IMR-90 (cell line): ENCODE data around the gene FGF5.

Source experiments
- BHLHE40 ChIP-seq: fragments of 150-350 bp; IDR thresholded peaks from 2 replicates; pipeline ENCODE4 v1.6.1; 2016; ENCODE audit warnings: mild to moderate bottlenecking, low read depth, low read length
- CEBPB ChIP-seq: IDR thresholded peaks from 2 replicates; pipeline ENCODE4 v1.6.1; 2012; ENCODE audit warnings: low read depth, low read length, improper control_type of control experiment
- CHD1 ChIP-seq: IDR thresholded peaks from 2 replicates; pipeline ENCODE4 v1.6.1; 2012; ENCODE audit warnings: low read depth, low read length, improper control_type of control experiment
- CTCF ChIP-seq: conservative IDR thresholded peaks from 2 replicates; pipeline ENCODE4 v1.5.1; 2012; ENCODE audit warnings: mild to moderate bottlenecking, low read depth, low read length, improper control_type of control experiment
- MAZ ChIP-seq: IDR thresholded peaks from 2 replicates; pipeline ENCODE4 v1.6.1; 2012; ENCODE audit warnings: low read depth, mild to moderate bottlenecking, low read length, improper control_type of control experiment, moderate library complexity, borderline replicate concordance
- MXI1 ChIP-seq: IDR thresholded peaks from 2 replicates; pipeline ENCODE4 v1.6.1; 2012; ENCODE audit warnings: low read depth, mild to moderate bottlenecking, low read length, moderate library complexity, borderline replicate concordance
- NFE2L2 ChIP-seq: fragments of 150-350 bp; IDR thresholded peaks from 2 replicates; pipeline ENCODE4 v1.6.1; 2016; ENCODE audit warnings: low read depth, mild to moderate bottlenecking, low read length
- POLR2A ChIP-seq: IDR thresholded peaks from 2 replicates; pipeline ENCODE4 v1.6.1; 2012; ENCODE audit warnings: mild to moderate bottlenecking, low read depth, low read length
- RAD21 ChIP-seq: IDR thresholded peaks from 2 replicates; pipeline ENCODE4 v1.6.1; 2012; ENCODE audit warnings: low read length, improper control_type of control experiment
- RCOR1 ChIP-seq: IDR thresholded peaks from 2 replicates; pipeline ENCODE4 v1.6.1; 2012; ENCODE audit warnings: mild to moderate bottlenecking, low read length, improper control_type of control experiment; ENCODE audit not compliant: insufficient replicate concordance
- RFX5 ChIP-seq: IDR thresholded peaks from 2 replicates; pipeline ENCODE4 v1.8.0; 2012; ENCODE audit warnings: low read depth, mild to moderate bottlenecking, low read length, moderate library complexity
- SMC3 ChIP-seq: fragments of 150-350 bp; IDR thresholded peaks from 2 replicates; pipeline ENCODE4 v1.6.1; 2016; ENCODE audit warnings: low read depth, mild to moderate bottlenecking, antibody characterized with exemption, low read length, moderate library complexity
- USF2 ChIP-seq: fragments of 150-350 bp; IDR thresholded peaks from 2 replicates; pipeline ENCODE4 v1.6.1; 2017; ENCODE audit warnings: mild to moderate bottlenecking, antibody characterized with exemption, low read length, low read depth
- TF ChIP-seq, protein P1 (sequence below): fragments of 150-350 bp; IDR thresholded peaks from 2 replicates; pipeline ENCODE4 v1.6.1; 2016; ENCODE audit warnings: low read depth, mild to moderate bottlenecking, low read length, moderate library complexity, borderline replicate concordance

DNA sequence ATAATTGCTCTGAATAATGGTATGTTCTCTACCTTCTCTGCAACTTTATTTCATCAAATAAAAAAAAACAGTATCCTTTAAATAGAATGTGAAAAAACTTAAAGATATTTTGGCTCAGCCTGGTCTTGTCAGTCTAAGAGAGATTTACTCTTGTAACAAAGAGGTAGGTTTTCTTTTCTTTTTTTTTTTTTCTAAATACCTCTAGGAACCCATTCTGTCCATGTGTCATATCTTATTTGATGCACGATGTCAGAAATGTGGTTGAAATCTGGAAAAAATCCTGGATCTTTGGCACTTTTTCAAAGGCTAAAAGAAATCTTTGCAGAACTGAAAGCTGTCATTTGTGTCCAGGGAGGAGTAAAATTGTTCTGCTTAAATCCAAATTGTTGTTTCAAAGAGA, 17.3 kb upstream of the FGF5 start:
- no peak for TF ChIP-seq POLR2A
- no peak for TF ChIP-seq RFX5
- no peak for TF ChIP-seq CHD1
- no peak for TF ChIP-seq SMC3
- TF ChIP-seq CTCF: no peak
- no peak for TF ChIP-seq USF2
- no peak for TF ChIP-seq BHLHE40
- TF ChIP-seq CEBPB: no peak
- TF ChIP-seq RCOR1: no peak
- no peak for TF ChIP-seq RAD21
- no peak for TF ChIP-seq MXI1
- no peak for TF ChIP-seq MAZ
- no peak for TF ChIP-seq NFE2L2
- TF ChIP-seq, protein P1, sequence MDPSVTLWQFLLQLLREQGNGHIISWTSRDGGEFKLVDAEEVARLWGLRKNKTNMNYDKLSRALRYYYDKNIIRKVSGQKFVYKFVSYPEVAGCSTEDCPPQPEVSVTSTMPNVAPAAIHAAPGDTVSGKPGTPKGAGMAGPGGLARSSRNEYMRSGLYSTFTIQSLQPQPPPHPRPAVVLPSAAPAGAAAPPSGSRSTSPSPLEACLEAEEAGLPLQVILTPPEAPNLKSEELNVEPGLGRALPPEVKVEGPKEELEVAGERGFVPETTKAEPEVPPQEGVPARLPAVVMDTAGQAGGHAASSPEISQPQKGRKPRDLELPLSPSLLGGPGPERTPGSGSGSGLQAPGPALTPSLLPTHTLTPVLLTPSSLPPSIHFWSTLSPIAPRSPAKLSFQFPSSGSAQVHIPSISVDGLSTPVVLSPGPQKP: no peak
